ENCODE results near the gene LNPEP.

GRCh38 chr5:97047076-97047475 lies 111.2 kb downstream of the LNPEP start:
- TF ChIP-seq, protein P1, sequence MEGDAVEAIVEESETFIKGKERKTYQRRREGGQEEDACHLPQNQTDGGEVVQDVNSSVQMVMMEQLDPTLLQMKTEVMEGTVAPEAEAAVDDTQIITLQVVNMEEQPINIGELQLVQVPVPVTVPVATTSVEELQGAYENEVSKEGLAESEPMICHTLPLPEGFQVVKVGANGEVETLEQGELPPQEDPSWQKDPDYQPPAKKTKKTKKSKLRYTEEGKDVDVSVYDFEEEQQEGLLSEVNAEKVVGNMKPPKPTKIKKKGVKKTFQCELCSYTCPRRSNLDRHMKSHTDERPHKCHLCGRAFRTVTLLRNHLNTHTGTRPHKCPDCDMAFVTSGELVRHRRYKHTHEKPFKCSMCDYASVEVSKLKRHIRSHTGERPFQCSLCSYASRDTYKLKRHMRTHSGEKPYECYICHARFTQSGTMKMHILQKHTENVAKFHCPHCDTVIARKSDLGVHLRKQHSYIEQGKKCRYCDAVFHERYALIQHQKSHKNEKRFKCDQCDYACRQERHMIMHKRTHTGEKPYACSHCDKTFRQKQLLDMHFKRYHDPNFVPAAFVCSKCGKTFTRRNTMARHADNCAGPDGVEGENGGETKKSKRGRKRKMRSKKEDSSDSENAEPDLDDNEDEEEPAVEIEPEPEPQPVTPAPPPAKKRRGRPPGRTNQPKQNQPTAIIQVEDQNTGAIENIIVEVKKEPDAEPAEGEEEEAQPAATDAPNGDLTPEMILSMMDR (IDR thresholded peaks at IDR 0.05), result no peak
- TF ChIP-seq POLR2AphosphoS5 (IDR thresholded peaks at IDR 0.05), result no peak

Data from breast epithelium (tissue), 3 donors.